Mucosa of gallbladder (tissue), 1 donor: ENCODE data around the gene NOM1. TPM values are rescaled to one million over a fixed set of nuclear protein-coding genes. Genes with fewer than 3 reads are reported as not detected.
A peak's percentile ranks its signal among the peaks of the same experiment; 100 is the strongest.
"Not testable (repeated sequence)": the region's sequence is repeated elsewhere in the genome, so short reads cannot be mapped to it uniquely, and the experiment has no call there.

Source experiments
- DNase-seq: peaks from one replicate; pipeline ENCODE4 v3.0.0-alpha.2; 2020; ENCODE audit warnings: low spot score
- total RNA-seq: library from RNA; stranded (reverse); gene quantifications from one replicate; pipeline ENCODE4 v1.2.1, GENCODE V29; 2021
- donor health status: DM: no; HTN: no; CAD: no.

Gene NOM1
- total RNA-seq, result 12.8 TPM

- peak; percentile 86 for DNase-seq
Measured at GRCh38 chr7:156949541-156950380, at the start of gene NOM1. NOM1 (plus strand) TSS chr7:156949712; CDS start chr7:156949738, 26 bp downstream.

- DNase-seq, result not testable (repeated sequence)
Measured at GRCh38 chr7:156900093-156900492, 49.4 kb upstream of the NOM1 start.

GRCh38 chr7:156903232-156903909, 46.1 kb upstream of the NOM1 start:
- no peak for DNase-seq

- no peak for DNase-seq
Measured at GRCh38 chr7:156906200-156906649, 43.3 kb upstream of the NOM1 start.

DNA sequence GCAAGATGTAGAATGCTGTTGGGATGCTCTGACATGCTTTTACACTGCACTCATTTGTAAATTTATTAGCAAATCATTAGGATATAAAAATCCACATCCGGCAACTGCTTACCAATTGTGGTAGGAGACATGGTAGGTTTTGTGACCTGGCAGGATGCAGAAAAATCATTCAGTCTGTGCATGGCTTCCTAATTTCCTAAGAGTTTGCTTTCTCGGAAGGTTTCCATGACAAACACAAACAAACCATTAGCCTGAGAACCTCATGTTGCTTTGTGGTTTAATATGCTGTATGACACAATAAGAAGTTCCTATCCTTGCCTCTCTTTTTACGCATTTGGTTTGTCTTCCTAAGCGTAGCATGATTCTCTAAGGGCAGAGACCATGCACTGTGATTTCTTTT, 41.9 kb upstream of the NOM1 start:
- no peak for DNase-seq

GRCh38 chr7:156909574-156910252, 39.8 kb upstream of the NOM1 start:
- not testable (repeated sequence) for DNase-seq

- DNase-seq, result no peak
Measured at GRCh38 chr7:156918635-156919034, 30.9 kb upstream of the NOM1 start.

GRCh38 chr7:156919132-156919713, 30.3 kb upstream of the NOM1 start:
- no peak for DNase-seq

- DNase-seq, result no peak
Measured at GRCh38 chr7:156920076-156920475, 29.4 kb upstream of the NOM1 start.

GRCh38 chr7:156920487-156921373, 28.8 kb upstream of the NOM1 start:
- DNase-seq, result not testable (repeated sequence)

- DNase-seq, result not testable (repeated sequence)
Measured at GRCh38 chr7:156922304-156922703, 27.2 kb upstream of the NOM1 start.

- peak; percentile 5 for DNase-seq
Measured at GRCh38 chr7:156925821-156926220, 23.7 kb upstream of the NOM1 start.

GRCh38 chr7:156927571-156928405, 21.7 kb upstream of the NOM1 start:
- DNase-seq, result no peak

GRCh38 chr7:156928406-156928747, 21.1 kb upstream of the NOM1 start:
- DNase-seq, result no peak

DNA sequence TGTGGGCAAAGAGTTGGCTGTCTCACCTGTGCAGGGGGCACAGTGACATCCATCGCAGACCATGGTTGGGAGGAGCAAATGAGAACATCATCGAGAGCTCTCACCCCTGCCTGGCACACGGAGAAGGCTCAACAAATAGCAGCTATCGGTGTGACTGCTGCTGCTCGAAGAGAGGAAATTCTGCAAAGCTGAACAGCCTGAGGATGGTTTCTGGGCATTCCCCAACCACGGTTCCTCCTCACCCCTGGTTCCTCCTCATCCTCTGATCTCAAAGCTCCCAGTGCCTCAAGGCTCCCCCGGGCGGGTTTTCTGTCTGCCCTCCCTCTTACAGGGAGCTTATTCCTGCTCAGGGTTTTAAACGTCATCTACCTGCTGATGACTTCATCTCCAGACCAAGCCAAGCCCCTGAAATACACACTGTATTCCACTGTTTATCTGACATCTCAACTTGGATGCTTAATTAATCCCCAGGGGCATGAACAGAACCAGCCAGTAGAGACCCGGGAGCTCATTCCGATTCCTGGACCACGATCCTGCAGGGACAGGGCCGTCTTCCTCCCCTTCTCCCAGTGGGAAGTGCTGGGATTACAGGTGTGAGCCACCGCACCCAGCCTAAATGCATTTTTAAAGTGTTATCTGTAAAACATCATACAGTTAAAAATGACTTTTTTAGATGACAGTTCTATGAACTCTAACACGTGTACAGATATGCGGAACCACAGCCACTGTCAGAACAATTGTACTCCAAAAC, 19.5 kb upstream of the NOM1 start:
- no peak for DNase-seq

DNA sequence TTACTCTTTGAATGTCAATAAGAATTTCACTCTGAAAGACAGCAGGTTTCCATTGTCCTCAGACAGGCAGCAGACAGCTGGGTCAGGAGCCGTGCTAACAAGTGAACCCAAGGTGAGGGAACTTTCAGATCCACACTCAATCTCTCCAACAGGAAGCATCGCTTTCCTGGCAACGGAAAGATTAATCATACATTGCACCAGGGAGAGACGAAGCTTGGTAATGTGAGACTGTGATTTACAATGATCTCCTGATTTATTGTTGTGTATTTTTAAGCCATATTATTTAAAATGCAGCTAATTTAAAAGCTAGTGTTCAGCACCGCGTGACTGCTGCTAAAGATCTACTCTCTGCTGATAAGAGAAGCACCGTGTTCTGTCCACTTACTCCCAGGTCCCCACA, 17.5 kb upstream of the NOM1 start:
- DNase-seq, result peak; percentile 49

DNA sequence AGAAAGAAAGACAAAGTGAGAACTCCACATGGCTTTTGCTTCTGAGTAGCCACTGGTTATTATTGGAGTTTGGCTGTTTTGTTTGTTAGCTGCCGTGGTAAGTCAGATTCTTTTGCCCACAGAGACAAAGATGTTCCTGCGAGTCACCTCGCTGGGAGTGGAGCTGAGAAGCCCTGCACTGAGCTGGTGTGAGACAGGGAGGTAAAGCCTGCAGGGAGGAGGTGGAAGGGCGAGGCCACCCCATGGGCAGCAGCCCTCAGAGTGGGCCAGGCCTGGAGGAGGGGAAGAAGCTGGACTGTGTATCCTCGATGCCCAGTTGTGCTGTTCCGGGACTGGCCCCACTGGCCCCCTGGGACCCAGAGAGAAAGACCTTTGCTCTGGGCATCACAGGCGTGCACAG, 14.3 kb upstream of the NOM1 start:
- DNase-seq, result no peak

- DNase-seq, result not testable (repeated sequence)
Measured at GRCh38 chr7:156936766-156937165, 12.7 kb upstream of the NOM1 start.

DNA sequence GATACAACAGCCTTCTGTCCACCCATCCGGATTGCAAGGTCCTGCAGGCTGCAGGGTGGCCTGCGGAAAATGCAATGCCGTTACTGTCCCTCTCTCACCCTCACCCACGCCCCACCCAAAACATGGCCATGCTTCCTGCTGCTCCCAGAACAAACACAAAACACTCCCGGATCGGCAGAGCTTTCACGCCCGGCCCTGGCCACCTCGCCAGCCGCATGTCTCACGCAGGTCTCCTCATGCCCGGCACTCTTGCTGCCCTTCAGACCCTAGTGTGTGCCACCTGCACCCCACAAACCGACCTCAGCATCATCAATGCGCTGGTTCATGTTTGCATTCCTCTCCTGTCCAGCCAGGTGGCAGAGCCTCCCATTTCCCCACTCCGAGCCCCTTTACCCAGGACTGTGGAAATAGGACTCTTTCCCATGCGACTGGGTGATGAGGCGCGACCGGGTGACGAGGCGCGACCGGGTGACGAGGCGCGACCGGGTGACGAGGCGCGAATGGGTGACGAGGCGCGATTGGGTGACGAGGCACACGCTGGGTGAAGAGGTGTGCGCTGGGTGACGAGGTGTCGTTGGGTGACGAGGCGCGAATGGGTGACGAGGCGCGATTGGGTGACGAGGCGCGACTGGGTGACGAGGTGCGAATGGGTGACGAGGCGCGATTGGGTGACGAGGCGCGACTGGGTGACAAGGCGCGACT, 8.9 kb upstream of the NOM1 start:
- DNase-seq, result no peak
